Bronchial epithelial cell (primary cell): Measurements from ENCODE around the gene CDON. TPM values are rescaled to one million over a fixed set of nuclear protein-coding genes. Genes with fewer than 3 reads are reported as not detected.

Experiments used
- DNase-seq: peaks from one replicate; pipeline ENCODE4 v3.0.0-alpha.2; 2010; ENCODE audit warnings: low read depth
- FAIRE-seq: peaks from 2 replicates; lab custom pipeline; 2011; peaks lifted over from hg19 to GRCh38; lab: Jason Lieb, UNC
- H3K27me3 ChIP-seq: 2 replicates; pipeline ENCODE4 v1.5.1; 2011; ENCODE audit warnings: low read length; ENCODE audit not compliant: control insufficient read depth, insufficient read depth
- H3K36me3 ChIP-seq: 2 replicates; pipeline ENCODE4 v1.5.1; 2011; ENCODE audit warnings: low read length; ENCODE audit not compliant: control insufficient read depth, insufficient read depth
- H3K4me3 ChIP-seq: 2 replicates; pipeline ENCODE4 v1.5.1; 2011; ENCODE audit warnings: mild to moderate bottlenecking, low read depth, low read length, control low read depth
- total RNA-seq: library from RNA; depleted of rRNA; stranded (reverse); fragments of >200 nt; gene quantifications from 2 replicates; pipeline ENCODE4 v1.2.1, GENCODE V29; 2014
- TF ChIP-seq, protein P1 (sequence below): IDR thresholded peaks from 2 replicates; pipeline ENCODE4 v1.5.1; 2011; ENCODE audit warnings: mild to moderate bottlenecking, moderate library complexity, low read length, control low read depth, inconsistent platforms; ENCODE audit not compliant: insufficient read depth, severe bottlenecking

Gene CDON
- total RNA-seq, 1 donor from 2014 or later, result 2.9 TPM

DNA sequence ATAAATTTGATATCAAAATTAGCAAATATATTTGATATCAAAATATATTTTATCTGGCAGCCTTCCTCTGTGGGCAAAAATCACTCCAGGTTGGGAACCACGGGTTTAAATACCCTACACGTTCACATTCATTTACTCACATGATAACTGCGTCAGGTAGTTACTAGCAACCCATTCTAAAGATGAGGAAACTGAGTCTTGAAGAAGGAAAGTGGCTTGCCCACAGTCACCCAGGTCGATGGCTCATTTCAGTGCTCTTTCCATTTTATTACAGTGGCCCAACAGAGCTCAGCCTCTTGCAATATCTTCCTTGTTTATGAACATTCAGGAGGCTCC lies 19.2 kb upstream of the CDON start:
- Histone ChIP-seq H3K27me3 (no peaks in the 10 kb centered on the region), H3K4me3 (no peak overlapping the region), H3K36me3 (no peaks in the 10 kb centered on the region)
- DNase-seq (no peak), FAIRE-seq (no peak)
- TF ChIP-seq, protein P1, sequence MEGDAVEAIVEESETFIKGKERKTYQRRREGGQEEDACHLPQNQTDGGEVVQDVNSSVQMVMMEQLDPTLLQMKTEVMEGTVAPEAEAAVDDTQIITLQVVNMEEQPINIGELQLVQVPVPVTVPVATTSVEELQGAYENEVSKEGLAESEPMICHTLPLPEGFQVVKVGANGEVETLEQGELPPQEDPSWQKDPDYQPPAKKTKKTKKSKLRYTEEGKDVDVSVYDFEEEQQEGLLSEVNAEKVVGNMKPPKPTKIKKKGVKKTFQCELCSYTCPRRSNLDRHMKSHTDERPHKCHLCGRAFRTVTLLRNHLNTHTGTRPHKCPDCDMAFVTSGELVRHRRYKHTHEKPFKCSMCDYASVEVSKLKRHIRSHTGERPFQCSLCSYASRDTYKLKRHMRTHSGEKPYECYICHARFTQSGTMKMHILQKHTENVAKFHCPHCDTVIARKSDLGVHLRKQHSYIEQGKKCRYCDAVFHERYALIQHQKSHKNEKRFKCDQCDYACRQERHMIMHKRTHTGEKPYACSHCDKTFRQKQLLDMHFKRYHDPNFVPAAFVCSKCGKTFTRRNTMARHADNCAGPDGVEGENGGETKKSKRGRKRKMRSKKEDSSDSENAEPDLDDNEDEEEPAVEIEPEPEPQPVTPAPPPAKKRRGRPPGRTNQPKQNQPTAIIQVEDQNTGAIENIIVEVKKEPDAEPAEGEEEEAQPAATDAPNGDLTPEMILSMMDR, result no peak

DNA sequence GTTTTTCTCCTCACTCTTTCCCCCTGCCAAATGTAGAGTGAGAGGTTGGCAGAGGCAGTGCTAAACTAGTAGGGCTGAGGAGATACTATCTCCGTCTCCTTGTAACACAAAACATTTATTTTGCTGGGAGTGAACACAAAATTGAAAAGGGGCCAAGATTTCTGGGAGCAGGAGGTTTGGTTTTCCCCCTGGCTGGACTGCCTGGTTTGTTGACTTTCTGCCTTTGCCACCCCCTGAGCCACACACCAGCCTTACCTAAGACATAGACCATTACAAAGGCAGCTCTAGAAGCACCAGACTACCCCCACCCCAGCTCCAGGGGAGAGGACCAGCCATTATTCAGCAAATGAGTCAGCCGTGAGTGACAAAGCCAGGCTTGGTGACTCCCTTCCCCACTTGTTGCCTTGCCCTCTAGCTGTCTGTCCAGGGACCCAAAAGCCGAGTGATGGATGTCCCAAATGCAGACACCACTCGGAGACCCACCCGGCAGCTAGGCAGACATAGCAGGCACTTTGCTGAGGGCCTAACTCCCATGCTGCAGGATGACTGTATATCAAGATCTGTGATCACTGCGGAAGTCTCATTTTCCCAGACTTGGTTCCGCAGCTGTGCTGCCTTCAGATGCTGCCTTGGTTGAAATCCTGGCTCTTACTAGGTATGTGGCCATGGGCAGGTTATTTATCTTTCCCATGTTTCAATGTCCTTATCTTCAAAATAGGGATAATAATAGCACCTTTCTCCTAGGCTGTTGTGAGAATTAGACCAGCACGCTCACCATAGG lies 17.7 kb upstream of the CDON start:
- Histone ChIP-seq H3K27me3 (no peaks in the 10 kb centered on the region), H3K4me3 (no peak overlapping the region), H3K36me3 (no peaks in the 10 kb centered on the region)
- peak; percentile 33 for DNase-seq
- TF ChIP-seq, protein P1, result no peak
- peak; percentile 36 for FAIRE-seq

DNA sequence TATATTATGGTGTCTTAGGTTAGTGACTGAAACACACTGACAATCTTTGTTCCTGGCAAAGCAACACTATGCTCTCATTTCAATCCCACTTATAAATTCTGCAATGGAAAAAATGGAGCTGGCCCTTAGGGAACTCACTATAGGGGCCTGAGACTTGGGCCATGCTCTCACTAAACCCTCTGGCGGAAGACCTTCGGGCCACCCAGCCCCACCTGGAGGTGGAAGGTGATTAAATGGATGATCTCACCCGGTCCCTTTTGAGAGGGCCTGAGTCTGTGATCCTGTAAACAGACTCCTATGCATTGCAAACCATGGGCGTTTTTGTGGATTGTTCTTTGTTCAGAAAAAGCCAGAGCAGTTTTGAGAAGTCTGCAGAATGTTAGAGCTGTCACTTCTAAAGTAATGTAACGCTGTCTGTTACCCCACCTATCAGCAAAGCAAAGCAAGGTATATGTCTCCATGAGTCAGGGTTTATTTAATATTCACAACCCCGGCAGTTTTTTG lies 17.0 kb upstream of the CDON start:
- DNase-seq (peak; percentile 22), FAIRE-seq (no peak)
- Histone ChIP-seq H3K27me3 (no peaks in the 10 kb centered on the region), H3K36me3 (no peaks in the 10 kb centered on the region), H3K4me3 (no peak overlapping the region)
- TF ChIP-seq, protein P1, result no peak

DNA sequence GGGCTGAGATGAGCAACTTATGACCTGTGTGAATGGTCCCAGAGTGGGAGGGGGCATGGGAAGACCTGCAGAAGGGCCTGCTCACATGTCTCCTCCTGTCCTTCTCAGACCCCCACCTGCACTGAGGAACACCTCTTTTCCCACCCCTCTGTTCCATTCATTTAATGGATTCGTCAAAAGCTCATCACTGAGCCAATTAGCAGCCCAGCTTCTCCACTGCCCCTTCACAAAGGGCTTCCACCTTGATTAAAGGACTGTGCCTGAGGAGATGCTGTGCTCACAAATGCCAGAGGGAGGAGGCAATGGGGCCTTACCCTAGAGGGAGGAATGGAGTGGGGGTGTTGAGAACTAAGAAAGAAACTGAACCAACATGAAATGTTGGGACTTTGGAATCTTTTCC lies 14.0 kb upstream of the CDON start:
- TF ChIP-seq, protein P1, result no peak
- Histone ChIP-seq H3K36me3 (no peaks in the 10 kb centered on the region), H3K4me3 (no peak overlapping the region), H3K27me3 (no peaks in the 10 kb centered on the region)
- no peak for FAIRE-seq
- no peak for DNase-seq

DNA sequence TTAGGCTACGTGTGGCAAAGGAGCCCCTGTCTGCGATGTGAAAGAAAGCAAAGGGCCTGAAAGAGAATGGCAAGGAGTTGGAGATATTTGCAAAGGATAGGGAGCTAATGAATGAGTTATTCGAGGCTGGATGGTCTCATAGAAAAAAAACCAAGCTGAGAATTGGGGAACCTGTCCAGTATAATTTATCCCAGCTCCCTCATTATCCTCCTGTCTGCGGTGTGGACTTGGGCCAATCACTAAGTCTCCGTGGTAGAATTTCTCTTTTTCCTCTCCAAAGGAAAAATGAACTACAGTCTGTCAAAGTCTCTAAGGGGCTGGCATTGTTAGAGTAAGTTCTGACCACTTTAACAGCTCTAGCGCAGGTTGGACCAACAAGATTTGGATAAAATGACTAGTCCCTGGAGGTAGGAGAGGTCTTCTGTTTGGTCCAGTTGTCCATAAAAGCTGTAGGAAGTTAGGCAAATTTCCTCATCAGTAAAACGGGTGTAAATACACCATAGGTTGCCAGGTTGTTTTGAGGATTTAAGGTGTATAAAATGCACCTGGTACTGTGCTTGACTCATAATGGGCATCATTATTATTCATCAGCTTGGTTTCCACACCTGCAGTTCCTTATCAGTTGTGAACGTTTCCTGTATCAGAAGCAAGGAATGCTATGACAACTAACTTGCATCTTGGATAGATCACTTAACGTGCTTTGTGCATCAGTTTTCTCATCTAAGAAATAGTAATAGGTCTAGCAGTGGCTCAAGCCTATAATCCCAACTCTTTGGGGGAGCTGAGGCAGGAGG lies 10.3 kb upstream of the CDON start:
- Histone ChIP-seq H3K27me3 (no peaks in the 10 kb centered on the region), H3K4me3 (no peak overlapping the region), H3K36me3 (no peaks in the 10 kb centered on the region)
- no peak for FAIRE-seq
- TF ChIP-seq, protein P1, result no peak
- DNase-seq, result peak; percentile 83
